Thyroid gland (tissue), 4 donors: ENCODE results near the gene NUDT4.

Experiments used
- CTCF ChIP-seq, 6 experiments: fragments of 200-600 bp in 3 of 6; fragments of 450-650 bp in 3 of 6; sonication (generic) in 3 of 6; IDR thresholded peaks; one replicate each; pipeline ENCODE4 v1.5.1; 2016 to 2019; ENCODE audit warnings: antibody characterized with exemption in 6 of 6, mild to moderate bottlenecking in 2 of 6, inconsistent platforms in 1 of 6, moderate library complexity in 1 of 6
- POLR2A ChIP-seq, 2 donors: fragments of 450-650 bp; IDR thresholded peaks; one replicate each; pipeline ENCODE4 v1.6.1; 2017; ENCODE audit warnings: antibody characterized with exemption in 2 of 2, mild to moderate bottlenecking in 2 of 2, moderate library complexity in 1 of 2

- TF ChIP-seq CTCF (IDR thresholded peaks at IDR 0.05), result no peak
- no peak for TF ChIP-seq POLR2A (IDR thresholded peaks at IDR 0.05)
Measured at GRCh38 chr12:93453633-93454032, 75.9 kb downstream of the NUDT4 start.
